HG03066 (cell line): ENCODE measurements around the gene OR1F1.
A peak's percentile ranks its signal among the peaks of the same experiment; 100 is the strongest.
"Not testable (repeated sequence)": the region's sequence is repeated elsewhere in the genome, so short reads cannot be mapped to it uniquely, and the experiment has no call there.

ENCODE experiments used
- ATAC-seq: cut with Tn5 transposase; IDR thresholded peaks from one replicate; pipeline ENCODE4 v1.9.1; 2021; ENCODE audit warnings: low read depth; ENCODE audit not compliant: unreplicated experiment

The OR1F1 gene

GRCh38 chr16:3150346-3151218, 37.4 kb upstream of the OR1F1 start:
- ATAC-seq, result peak; percentile 51

GRCh38 chr16:3152027-3152276, 36.1 kb upstream of the OR1F1 start:
- ATAC-seq, result no peak

- ATAC-seq, result no peak
These were observed 35.6 kb upstream of the OR1F1 start for GRCh38 chr16:3152277-3152990.

- ATAC-seq, result no peak
These were observed 35.0 kb upstream of the OR1F1 start for GRCh38 chr16:3152991-3153368.

GRCh38 chr16:3155181-3155580, 32.8 kb upstream of the OR1F1 start:
- ATAC-seq, result no peak

- ATAC-seq, result no peak
These were observed 32.0 kb upstream of the OR1F1 start for GRCh38 chr16:3155972-3156371.

GRCh38 chr16:3157229-3158025, 30.6 kb upstream of the OR1F1 start:
- no peak for ATAC-seq

GRCh38 chr16:3158026-3158509, 29.9 kb upstream of the OR1F1 start:
- ATAC-seq, result no peak

- ATAC-seq, result no peak
These were observed 29.3 kb upstream of the OR1F1 start for GRCh38 chr16:3158510-3159314.

GRCh38 chr16:3161235-3162018, 26.6 kb upstream of the OR1F1 start:
- ATAC-seq, result no peak

GRCh38 chr16:3164121-3164991, 23.6 kb upstream of the OR1F1 start:
- no peak for ATAC-seq

GRCh38 chr16:3165111-3165822, 22.7 kb upstream of the OR1F1 start:
- ATAC-seq, result no peak

GRCh38 chr16:3166505-3166886, 21.5 kb upstream of the OR1F1 start:
- no peak for ATAC-seq

GRCh38 chr16:3168729-3169128, 19.3 kb upstream of the OR1F1 start:
- not testable (repeated sequence) for ATAC-seq

GRCh38 chr16:3170440-3171180, 17.4 kb upstream of the OR1F1 start:
- no peak for ATAC-seq

GRCh38 chr16:3171181-3171854, 16.7 kb upstream of the OR1F1 start:
- ATAC-seq, result no peak
